AG10803 (cell line): ENCODE data around the gene ABRACL.
"Not testable (repeated sequence)": the region's sequence is repeated elsewhere in the genome, so short reads cannot be mapped to it uniquely, and the experiment has no call there.

Source experiments
- DNase-seq: peaks from one replicate; pipeline ENCODE4 v3.0.0; 2010; ENCODE audit warnings: low read depth
- H3K4me3 ChIP-seq: 2 replicates; pipeline ENCODE4 v1.5.1; 2011; ENCODE audit warnings: mild to moderate bottlenecking, low read length, control low read depth
- CTCF ChIP-seq: conservative IDR thresholded peaks from 2 replicates; pipeline ENCODE4 v1.5.1; 2011; ENCODE audit warnings: mild to moderate bottlenecking, low read length, control low read depth, inconsistent platforms

The ABRACL gene

GRCh38 chr6:139013185-139013800 is 15.3 kb upstream of the ABRACL start:
- DNase-seq = no peak
- TF ChIP-seq CTCF = no peak
- no peak overlapping the region for H3K4me3 ChIP-seq

- no peak for TF ChIP-seq CTCF
- H3K4me3 ChIP-seq = no peak overlapping the region
- DNase-seq = no peak
Observed at GRCh38 chr6:139014945-139015344, 13.6 kb upstream of the ABRACL start.

GRCh38 chr6:139016337-139017213 is 12.0 kb upstream of the ABRACL start:
- no peak for TF ChIP-seq CTCF
- DNase-seq = no peak
- H3K4me3 ChIP-seq = no peak overlapping the region

DNA sequence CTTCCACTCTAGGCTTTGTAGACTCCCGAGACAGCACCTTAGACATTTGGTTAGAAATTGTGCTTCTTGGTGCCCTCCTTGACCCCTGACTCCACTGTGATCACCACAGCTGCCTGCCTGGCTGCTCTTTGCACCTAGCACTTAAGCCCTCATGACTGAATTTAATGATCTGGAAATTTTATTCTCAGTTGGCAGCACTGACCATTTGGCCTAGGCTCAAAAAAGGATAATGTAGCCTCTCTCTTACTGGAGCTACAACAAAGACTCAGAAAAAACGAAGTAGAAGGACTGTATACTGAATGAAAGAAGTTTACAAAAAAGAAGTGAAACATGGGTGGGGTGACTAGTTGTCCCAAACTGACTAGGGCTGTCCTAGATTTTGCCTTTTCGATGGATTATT is 11.3 kb upstream of the ABRACL start:
- no peak for TF ChIP-seq CTCF
- DNase-seq = no peak
- no peak overlapping the region for H3K4me3 ChIP-seq

- DNase-seq = no peak
- no peak overlapping the region for H3K4me3 ChIP-seq
Observed at GRCh38 chr6:139019722-139020121, 8.8 kb upstream of the ABRACL start.

DNA sequence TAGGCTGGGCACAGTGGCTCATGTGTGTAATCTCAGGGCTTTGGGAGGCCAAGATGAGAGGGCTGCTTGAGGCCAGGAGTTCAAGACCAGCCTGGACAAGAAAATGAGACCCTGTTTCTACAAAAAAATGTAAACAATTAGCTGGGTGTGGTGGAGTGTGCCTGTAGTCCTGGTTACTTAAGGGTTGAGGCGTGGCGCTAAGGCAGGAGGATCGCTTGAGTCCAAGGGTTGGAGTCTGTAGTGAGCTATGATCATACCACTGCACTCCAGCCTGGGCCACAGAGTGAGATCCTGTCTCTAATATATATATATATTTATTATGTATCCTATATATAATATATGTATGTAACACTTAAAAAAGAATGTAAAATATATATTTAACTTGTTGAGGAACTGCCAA is 7.9 kb upstream of the ABRACL start:
- TF ChIP-seq CTCF = no peak
- H3K4me3 ChIP-seq = no peak overlapping the region
- DNase-seq = no peak

More at GRCh38 chr6:139019722-139020121, 8.8 kb upstream of the ABRACL start:
- no peak for TF ChIP-seq CTCF

- H3K4me3 ChIP-seq, DNase-seq: not testable (repeated sequence)
Observed at GRCh38 chr6:139025416-139025815, 3.1 kb upstream of the ABRACL start.
